HG03571 (cell line): Measurements from ENCODE around the gene PTPRT.

Source experiments
- ATAC-seq: cut with Tn5 transposase; IDR thresholded peaks from one replicate; pipeline ENCODE4 v1.9.1; 2021; ENCODE audit not compliant: unreplicated experiment

PTPRT gene

GRCh38 chr20:42846784-42847490, 342.8 kb downstream of the PTPRT start:
- no peak for ATAC-seq

GRCh38 chr20:42844751-42845150, 345.0 kb downstream of the PTPRT start:
- no peak for ATAC-seq

GRCh38 chr20:42837456-42837855, 352.2 kb downstream of the PTPRT start:
- no peak for ATAC-seq

- no peak for ATAC-seq
Measured at GRCh38 chr20:42836339-42836738, 353.4 kb downstream of the PTPRT start.

- ATAC-seq, result no peak
Measured at GRCh38 chr20:42807876-42808275, 381.8 kb downstream of the PTPRT start.

GRCh38 chr20:42795111-42795695, 394.5 kb downstream of the PTPRT start:
- no peak for ATAC-seq

GRCh38 chr20:42792052-42792451, 397.7 kb downstream of the PTPRT start:
- ATAC-seq, result no peak

- ATAC-seq, result no peak
Measured at GRCh38 chr20:42790111-42790510, 399.6 kb downstream of the PTPRT start.

GRCh38 chr20:42788707-42789106, 401.0 kb downstream of the PTPRT start:
- no peak for ATAC-seq

GRCh38 chr20:42785041-42785440, 404.7 kb downstream of the PTPRT start:
- ATAC-seq, result no peak

GRCh38 chr20:42779216-42779615, 410.5 kb downstream of the PTPRT start:
- ATAC-seq, result no peak

- no peak for ATAC-seq
Measured at GRCh38 chr20:42775866-42776265, 413.8 kb downstream of the PTPRT start.

- ATAC-seq, result no peak
Measured at GRCh38 chr20:42775037-42775436, 414.7 kb downstream of the PTPRT start.

- ATAC-seq, result no peak
Measured at GRCh38 chr20:42763015-42763414, 426.7 kb downstream of the PTPRT start.

GRCh38 chr20:42756991-42757390, 432.7 kb downstream of the PTPRT start:
- ATAC-seq, result no peak

- ATAC-seq, result no peak
Measured at GRCh38 chr20:42754706-42755105, 435.0 kb downstream of the PTPRT start.

GRCh38 chr20:42752620-42753019, 437.1 kb downstream of the PTPRT start:
- no peak for ATAC-seq

GRCh38 chr20:42749556-42749955, 440.1 kb downstream of the PTPRT start:
- ATAC-seq, result no peak

GRCh38 chr20:42747765-42748411, 441.8 kb downstream of the PTPRT start:
- ATAC-seq, result no peak

GRCh38 chr20:42744756-42745465, 444.8 kb downstream of the PTPRT start:
- ATAC-seq, result no peak

GRCh38 chr20:42742926-42743325, 446.8 kb downstream of the PTPRT start:
- no peak for ATAC-seq

GRCh38 chr20:42741906-42742305, 447.8 kb downstream of the PTPRT start:
- ATAC-seq, result no peak
